Stimulated activated CD8-positive, alpha-beta memory T cell treated with anti-CD3 and anti-CD28 coated beads, Interleukin-15, amount 100 ng/mL, for 1 hour (primary cell): ENCODE measurements around the gene ANKRD36.
"Not testable (repeated sequence)": the region's sequence is repeated elsewhere in the genome, so short reads cannot be mapped to it uniquely, and the experiment has no call there.

Experiments
- DNase-seq: peaks from one replicate; pipeline ENCODE4 v3.0.0-alpha.2; 2020; ENCODE audit warnings: low read depth

ANKRD36 gene

GRCh38 chr2:97113050-97113881 lies at the start of gene ANKRD36:
ANKRD36 (plus strand) TSS chr2:97113153; CDS start chr2:97113740, 587 bp downstream.
- DNase-seq, result peak; percentile 53

- DNase-seq, result not testable (repeated sequence)
Observed at GRCh38 chr2:97066030-97066429, 46.9 kb upstream of the ANKRD36 start.

GRCh38 chr2:97067279-97068004 lies 45.5 kb upstream of the ANKRD36 start:
- no peak for DNase-seq

- no peak for DNase-seq
Observed at GRCh38 chr2:97068074-97068473, 44.9 kb upstream of the ANKRD36 start.

GRCh38 chr2:97068722-97069121 lies 44.2 kb upstream of the ANKRD36 start:
- not testable (repeated sequence) for DNase-seq

GRCh38 chr2:97070915-97071314 lies 42.0 kb upstream of the ANKRD36 start:
- not testable (repeated sequence) for DNase-seq

GRCh38 chr2:97077213-97077612 lies 35.7 kb upstream of the ANKRD36 start:
- DNase-seq, result not testable (repeated sequence)

GRCh38 chr2:97080855-97081254 lies 32.1 kb upstream of the ANKRD36 start:
- DNase-seq, result not testable (repeated sequence)

- not testable (repeated sequence) for DNase-seq
Observed at GRCh38 chr2:97082206-97082605, 30.7 kb upstream of the ANKRD36 start.

GRCh38 chr2:97083516-97083915 lies 29.4 kb upstream of the ANKRD36 start:
- not testable (repeated sequence) for DNase-seq

GRCh38 chr2:97085093-97085492 lies 27.9 kb upstream of the ANKRD36 start:
- DNase-seq, result not testable (repeated sequence)

GRCh38 chr2:97088706-97089105 lies 24.2 kb upstream of the ANKRD36 start:
- not testable (repeated sequence) for DNase-seq

GRCh38 chr2:97092946-97093345 lies 20.0 kb upstream of the ANKRD36 start:
- not testable (repeated sequence) for DNase-seq

GRCh38 chr2:97093983-97094771 lies 18.8 kb upstream of the ANKRD36 start:
- not testable (repeated sequence) for DNase-seq

- peak; percentile 72 for DNase-seq
Observed at GRCh38 chr2:97094772-97095611, 18.0 kb upstream of the ANKRD36 start, which contains the start of gene FAHD2B. FAHD2B (minus strand) TSS chr2:97094882; CDS start chr2:97091706, 3,176 bp downstream.

- DNase-seq, result no peak
Observed at GRCh38 chr2:97095661-97096060, 17.3 kb upstream of the ANKRD36 start.

- DNase-seq, result not testable (repeated sequence)
Observed at GRCh38 chr2:97098786-97099372, 14.1 kb upstream of the ANKRD36 start.

- DNase-seq, result not testable (repeated sequence)
Observed at GRCh38 chr2:97106878-97107277, 6.1 kb upstream of the ANKRD36 start.

GRCh38 chr2:97111246-97111645 lies 1.7 kb upstream of the ANKRD36 start:
- not testable (repeated sequence) for DNase-seq

- peak; percentile 34 for DNase-seq
Observed at GRCh38 chr2:97112320-97113049, 468 bp upstream of the ANKRD36 start.
